GM10248 (cell line): ENCODE measurements around the gene SPIRE1.

Experiments
- CTCF ChIA-PET: fragments of 300-600 bp; sonication (Branson Sonifier 250); formaldehyde crosslinking; extraction: SDS; loops from one replicate; lab custom pipeline; 2021; ENCODE audit warnings: antibody characterized with exemption; lab: Yijun Ruan, JAX
- POLR2A ChIA-PET: fragments of 350-650 bp; sonication (Branson Sonifier 250); formaldehyde crosslinking; extraction: SDS; loops from one replicate; lab custom pipeline; 2020; ENCODE audit warnings: antibody characterized with exemption; lab: Yijun Ruan, JAX
- DNase-seq: peaks from one replicate; pipeline ENCODE4 v3.0.0; 2012; ENCODE audit errors: extremely low spot score
- TF ChIP-seq, protein P1 (sequence below): IDR thresholded peaks from 2 replicates; pipeline ENCODE4 v1.5.1; 2012; ENCODE audit warnings: mild to moderate bottlenecking, low read depth; ENCODE audit errors: extremely low read depth, missing control alignments, control extremely low read depth

Gene SPIRE1

DNA sequence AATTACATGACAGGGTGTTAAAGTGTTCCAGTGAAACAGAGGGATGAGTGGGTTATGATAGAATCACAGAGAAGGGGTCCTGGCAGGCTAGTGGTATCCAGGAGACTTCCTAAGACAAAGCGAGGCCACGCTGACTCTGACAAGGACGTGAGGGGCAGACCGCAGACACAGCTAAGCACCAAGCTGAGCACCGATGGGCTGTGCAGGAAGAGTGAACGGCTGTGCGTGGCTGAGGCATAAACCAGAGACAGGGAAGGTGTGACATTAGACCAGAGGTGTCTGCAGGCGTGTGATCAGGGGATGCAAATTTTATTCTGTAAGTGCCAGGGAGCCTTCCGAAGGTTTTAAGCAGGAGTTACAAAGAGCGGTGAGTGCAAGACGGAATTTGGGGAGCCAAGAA lies 180.3 kb downstream of the SPIRE1 start:
- TF ChIP-seq, protein P1, sequence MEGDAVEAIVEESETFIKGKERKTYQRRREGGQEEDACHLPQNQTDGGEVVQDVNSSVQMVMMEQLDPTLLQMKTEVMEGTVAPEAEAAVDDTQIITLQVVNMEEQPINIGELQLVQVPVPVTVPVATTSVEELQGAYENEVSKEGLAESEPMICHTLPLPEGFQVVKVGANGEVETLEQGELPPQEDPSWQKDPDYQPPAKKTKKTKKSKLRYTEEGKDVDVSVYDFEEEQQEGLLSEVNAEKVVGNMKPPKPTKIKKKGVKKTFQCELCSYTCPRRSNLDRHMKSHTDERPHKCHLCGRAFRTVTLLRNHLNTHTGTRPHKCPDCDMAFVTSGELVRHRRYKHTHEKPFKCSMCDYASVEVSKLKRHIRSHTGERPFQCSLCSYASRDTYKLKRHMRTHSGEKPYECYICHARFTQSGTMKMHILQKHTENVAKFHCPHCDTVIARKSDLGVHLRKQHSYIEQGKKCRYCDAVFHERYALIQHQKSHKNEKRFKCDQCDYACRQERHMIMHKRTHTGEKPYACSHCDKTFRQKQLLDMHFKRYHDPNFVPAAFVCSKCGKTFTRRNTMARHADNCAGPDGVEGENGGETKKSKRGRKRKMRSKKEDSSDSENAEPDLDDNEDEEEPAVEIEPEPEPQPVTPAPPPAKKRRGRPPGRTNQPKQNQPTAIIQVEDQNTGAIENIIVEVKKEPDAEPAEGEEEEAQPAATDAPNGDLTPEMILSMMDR: no peak
- ChIA-PET POLR2A (no interaction called here), CTCF (interaction anchor here (1.3 to 3.0 kb wide), 2 partner anchors 15 to 168 kb away, joined by 3 to 11 read pairs; no protein-coding TSS in a partner anchor)
- DNase-seq: no peak

DNA sequence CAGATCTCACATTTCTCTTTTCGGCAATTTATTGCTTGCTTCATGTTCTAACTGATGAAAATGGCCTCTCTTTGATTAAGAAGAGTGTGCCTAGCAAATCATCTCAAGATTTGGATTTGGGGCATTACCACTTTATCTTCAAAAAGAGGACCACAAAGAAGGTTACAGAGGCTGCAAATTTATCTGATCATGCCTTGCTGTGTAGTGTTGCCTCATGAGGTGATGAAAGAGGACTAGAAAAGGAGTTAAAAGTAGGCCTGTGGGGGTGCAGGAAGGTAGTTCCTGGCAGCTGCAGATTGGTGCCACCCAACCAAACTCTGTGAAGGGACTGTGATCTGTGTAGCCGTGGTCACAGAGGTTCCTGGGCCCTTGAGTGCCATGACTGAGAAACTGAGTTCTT lies 181.0 kb downstream of the SPIRE1 start:
- no peak for DNase-seq
- ChIA-PET CTCF (interaction anchor here (1.3 to 3.0 kb wide), 3 partner anchors 11 to 169 kb away, joined by 3 to 11 read pairs (median 4); no protein-coding TSS in a partner anchor), POLR2A (no interaction called here)
- TF ChIP-seq, protein P1: no peak

DNA sequence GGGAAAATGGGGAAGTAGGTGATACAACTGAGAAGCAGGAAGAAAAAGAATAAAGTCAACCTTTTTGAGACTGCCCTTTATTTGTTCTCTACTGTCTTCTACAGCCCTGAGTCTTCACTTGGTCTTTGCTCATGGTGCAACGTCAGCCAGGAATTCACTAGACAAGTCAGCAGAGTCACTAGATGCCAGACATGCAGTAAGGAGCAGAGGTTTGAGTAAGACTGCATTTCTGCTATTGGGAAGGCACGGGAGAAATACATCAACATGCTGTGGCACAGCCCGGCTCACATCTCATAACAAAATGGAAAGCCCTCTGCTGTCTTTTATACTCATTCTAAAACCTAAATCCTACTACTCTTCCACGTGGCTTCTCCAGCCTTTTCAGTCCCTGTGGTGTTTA lies 183.0 kb downstream of the SPIRE1 start:
- ChIA-PET CTCF (no interaction called here), POLR2A (no interaction called here)
- no peak for DNase-seq
- TF ChIP-seq, protein P1: no peak

DNA sequence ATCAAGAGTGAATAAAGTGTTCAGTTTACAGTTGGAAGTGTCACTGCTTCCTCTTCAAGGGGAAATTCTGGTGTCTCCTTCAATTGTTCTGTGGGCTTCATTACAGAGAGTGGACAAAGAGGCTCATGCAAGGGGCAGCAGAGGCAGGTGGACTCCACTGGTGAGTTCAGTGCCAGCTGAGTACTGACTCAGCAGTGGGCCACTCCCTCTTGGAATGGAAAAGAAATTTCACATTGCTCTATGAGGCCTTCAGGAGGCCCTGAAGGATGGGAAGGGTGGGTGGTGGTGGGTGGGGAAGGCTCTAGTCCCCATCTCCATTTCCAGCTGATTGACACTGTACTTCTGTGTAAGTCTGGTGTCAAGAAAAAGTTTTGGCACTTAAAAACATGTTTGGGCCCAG lies 183.8 kb downstream of the SPIRE1 start:
- TF ChIP-seq, protein P1: no peak
- ChIA-PET POLR2A (no interaction called here), CTCF (no interaction called here)
- no peak for DNase-seq

DNA sequence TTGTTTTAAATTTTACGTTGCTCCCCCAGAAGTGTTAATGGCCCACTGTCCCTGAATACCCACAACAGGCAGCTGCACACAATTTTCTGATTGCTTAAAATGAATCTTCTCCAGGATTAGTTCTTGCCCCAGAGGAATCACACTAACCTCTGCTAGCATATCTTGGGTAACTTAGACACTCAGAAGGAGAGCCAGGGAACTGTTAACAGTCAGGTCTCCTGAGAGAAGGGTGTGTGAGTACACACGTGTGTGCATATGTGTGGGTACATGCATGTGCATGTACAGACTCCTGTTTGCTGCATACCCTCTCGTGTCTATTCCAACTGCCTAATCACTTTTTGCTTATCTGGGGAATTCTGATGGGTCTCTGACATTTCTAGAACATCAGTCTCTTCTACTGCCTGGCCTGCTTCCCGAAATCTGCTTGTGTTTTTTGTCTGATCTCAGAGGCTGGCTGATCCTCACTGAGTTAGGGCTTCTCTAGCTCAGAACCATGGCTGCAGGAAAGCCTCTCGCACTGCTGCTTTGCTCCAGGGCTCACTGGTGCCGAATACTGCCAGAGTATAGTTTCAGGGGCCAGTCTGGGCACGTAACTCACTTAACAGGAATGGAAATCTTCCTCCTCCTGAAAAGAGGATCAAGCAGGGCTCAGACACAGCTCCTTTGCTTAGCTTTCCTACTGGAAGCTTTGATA lies 187.4 kb downstream of the SPIRE1 start:
- POLR2A ChIA-PET: no interaction called here

DNA sequence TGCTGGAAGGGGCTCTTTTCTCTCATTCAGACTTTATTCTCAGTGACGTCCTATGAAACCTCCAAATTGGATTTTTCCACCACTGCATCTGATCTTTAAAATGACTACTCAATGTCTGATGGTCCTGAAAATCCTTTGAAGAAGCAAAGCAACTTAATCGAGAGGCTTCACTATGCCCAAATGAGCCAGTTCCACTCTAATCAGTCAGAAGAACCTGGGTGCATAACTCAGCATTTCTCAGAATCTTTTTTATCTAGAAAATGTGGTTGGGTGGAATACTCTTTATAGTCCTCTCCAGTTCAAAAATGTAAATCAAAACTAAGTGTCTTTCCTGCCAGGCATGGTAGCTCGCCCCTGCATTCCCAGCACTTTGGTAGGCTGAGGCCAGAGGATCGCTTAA lies 189.5 kb downstream of the SPIRE1 start:
- ChIA-PET CTCF (interaction anchor here (1.0 kb wide), 1 partner anchor 16 kb away, joined by 3 read pairs; no protein-coding TSS in a partner anchor), POLR2A (no interaction called here)
- TF ChIP-seq, protein P1: no peak
- no peak for DNase-seq

More for the DNA sequence above, 187.4 kb downstream of the SPIRE1 start:
- no peak for DNase-seq
- TF ChIP-seq, protein P1: no peak
- CTCF ChIA-PET: no interaction called here
